Psoas muscle (tissue), 8 donors: ENCODE measurements around the gene ROBO2. TPM values are rescaled to one million over a fixed set of nuclear protein-coding genes. Genes with fewer than 3 reads are reported as not detected.

ENCODE experiments used
- ATAC-seq, 4 donors: fragments of 200-7000 bp; cut with Tn5 transposase; one replicate each; pipeline ENCODE4 v1.9.1; 2020; ENCODE audit warnings: moderate library complexity in 3 of 4, mild to moderate bottlenecking in 2 of 4
- DNase-seq, 2 donors: peaks; one replicate each; pipeline ENCODE4 v3.0.0-alpha.2; 2020
- H3K27ac ChIP-seq: fragments of 200-600 bp; one replicate; pipeline ENCODE4 v1.8.0; 2022
- H3K27me3 ChIP-seq, 3 donors: fragments of 200-600 bp in 1 of 3; one replicate each; pipeline versions ENCODE4 v1.6.1 to v1.8.0; 2013 to 2022; ENCODE audit warnings: low read length in 2 of 3, mild to moderate bottlenecking in 2 of 3, moderate library complexity in 1 of 3; ENCODE audit not compliant: insufficient read depth in 3 of 3
- H3K36me3 ChIP-seq, 2 donors: fragments of 200-600 bp in 1 of 2; one replicate each; pipeline versions ENCODE4 v1.6.1 to v1.8.0; 2013 to 2022; ENCODE audit warnings: low read depth in 1 of 2, mild to moderate bottlenecking in 1 of 2, moderate library complexity in 1 of 2; ENCODE audit not compliant: insufficient read depth in 1 of 2
- H3K4me1 ChIP-seq: fragments of 200-600 bp; one replicate; pipeline ENCODE4 v1.8.0; 2022
- H3K4me3 ChIP-seq: fragments of 200-600 bp; one replicate; pipeline ENCODE4 v1.8.0; 2022; ENCODE audit warnings: mild to moderate bottlenecking
- H3K9me3 ChIP-seq: fragments of 200-600 bp; one replicate; pipeline ENCODE4 v1.8.0; 2022
- CTCF ChIP-seq: fragments of 200-600 bp; IDR thresholded peaks from one replicate; pipeline ENCODE4 v1.8.0; 2022; ENCODE audit warnings: antibody characterized with exemption
- WGBS, 3 donors: extraction: QIAGEN DNeasy Blood & Tissue Kit; methylation state at CpG; one replicate each; pipeline versions ENCODE4 v1.1.6 to v1.1.7; 2013; 5-methylcytosine and 5-hydroxymethylcytosine counted together
- intact Hi-C, 2 donors: fragments of 100-400 bp; cut with DNase I; formaldehyde crosslinking; loops; one replicate each; pipeline versions ENCODE4 v1.11.0 to v1.14.2; 2022
- polyA plus RNA-seq, 3 donors: library from polyadenylated mRNA; stranded (reverse); fragments of 200-250 nt; gene quantifications; one replicate each; pipeline ENCODE4 v1.2.3, GENCODE V29; 2013
- total RNA-seq, 4 donors: library from RNA; stranded (reverse); fragmentation: NEBNext Ultra II Directional in 2 of 4; extraction: Animal tissue kit (Norgen Biotek cat#: 25700) in 2 of 4; gene quantifications; one replicate each; pipeline versions ENCODE4 v1.2.1 to v1.2.4, GENCODE V29; 2021 to 2023
- donor health status: healthy with polysubstance abuse.
- donor health status: DM: no; HTN: no; CAD: no; lungs with moderate emphysema.
- donor health status: Bipolar disorder and iron deficiency.
- donor health status: healthy.
- donor health status: DM: yes; HTN: yes; CAD: no.
- donor health status: DM: no; HTN: no; CAD: no.
- donor health status: DM: no; HTN: no; CAD: no.
- donor health status: DM: yes; HTN: yes; CAD: no.

ROBO2 gene
- total and polyA plus RNA-seq, 7 donors: 0.03 to 0.39 (median 0.09) TPM; not detected in 1

- 7 to 12% (median 12%) methylated on average over 11 of the region's 11 CpGs for WGBS, 3 donors
- intact Hi-C loops: no loop called here
- Histone ChIP-seq H3K36me3 (no peaks in the 10 kb centered on the region), H3K9me3 (no peaks in the 10 kb centered on the region), H3K4me1 (no peaks in the 10 kb centered on the region), H3K4me3 (peak overlapping the region; percentile 56), H3K27me3 (peaks cover 0 to 52% (median 7%) of the 10 kb centered on the region in 3 donors), H3K27ac (no peak overlapping the region)
- ATAC-seq (no peak), DNase-seq (no peak)
- TF ChIP-seq CTCF: no peak
These were observed 317 bp downstream of the ROBO2 start for GRCh38 chr3:77040216-77040615.

- peak in 1 of 2 donors; percentile 13 for DNase-seq
- no peak for ATAC-seq
- 72 to 79% (median 73%) methylated on average over 9 of the region's 9 CpGs for WGBS, 3 donors
- Histone ChIP-seq H3K9me3 (no peaks in the 10 kb centered on the region), H3K4me3 (no peak overlapping the region), H3K27me3 (peaks cover 0 to 52% (median 7%) of the 10 kb centered on the region in 3 donors), H3K27ac (no peak overlapping the region), H3K36me3 (no peaks in the 10 kb centered on the region), H3K4me1 (no peaks in the 10 kb centered on the region)
- no peak for TF ChIP-seq CTCF
- intact Hi-C loops: no loop called here
These were observed 1.2 kb downstream of the ROBO2 start for GRCh38 chr3:77040926-77041722.

- DNase-seq: no peak
- no peak for ATAC-seq
- TF ChIP-seq CTCF: no peak
- H3K4me1 ChIP-seq: no peaks in the 10 kb centered on the region
- H3K27me3 ChIP-seq: peaks cover 0 to 52% (median 7%) of the 10 kb centered on the region in 3 donors
- intact Hi-C loops: no loop called here
- H3K27ac ChIP-seq: no peak overlapping the region
- H3K9me3 ChIP-seq: no peaks in the 10 kb centered on the region
- H3K36me3 ChIP-seq: no peaks in the 10 kb centered on the region
- WGBS, 3 donors: 95 to 98% (median 98%) methylated on average over 2 of the region's 2 CpGs
- no peak overlapping the region for H3K4me3 ChIP-seq
These were observed 1.9 kb downstream of the ROBO2 start for GRCh38 chr3:77041811-77042210.

GRCh38 chr3:77042343-77042742 lies 2.4 kb downstream of the ROBO2 start:
- ATAC-seq: no peak
- intact Hi-C loops: no loop called here
- Histone ChIP-seq H3K4me1 (no peaks in the 10 kb centered on the region), H3K27ac (no peak overlapping the region), H3K27me3 (peaks cover 0 to 52% (median 7%) of the 10 kb centered on the region in 3 donors), H3K9me3 (no peaks in the 10 kb centered on the region), H3K4me3 (no peak overlapping the region), H3K36me3 (no peaks in the 10 kb centered on the region)
- DNase-seq: no peak
- WGBS, 3 donors: 78 to 82% (median 81%) methylated on average over 2 of the region's 2 CpGs
- no peak for TF ChIP-seq CTCF

- no peak for ATAC-seq
- H3K36me3 ChIP-seq: no peaks in the 10 kb centered on the region
- H3K4me1 ChIP-seq: no peaks in the 10 kb centered on the region
- DNase-seq: no peak
- H3K27ac ChIP-seq: no peak overlapping the region
- intact Hi-C loops: no loop called here
- TF ChIP-seq CTCF: no peak
- H3K27me3 ChIP-seq: peaks cover 0 to 50% (median 7%) of the 10 kb centered on the region in 3 donors
- H3K9me3 ChIP-seq: no peaks in the 10 kb centered on the region
- H3K4me3 ChIP-seq: no peak overlapping the region
- 26 to 34% (median 29%) methylated on average over 2 of the region's 2 CpGs for WGBS, 3 donors
These were observed 3.0 kb downstream of the ROBO2 start for GRCh38 chr3:77042882-77043281.
